SK-N-SH treated with all-trans-retinoic acid at 6 μM for 48 hours (cell line): ENCODE results near the gene FGF10.

Source experiments
- ATAC-seq: fragments of 200-7000 bp; cut with Tn5 transposase; 3 replicates; pipeline ENCODE4 v1.9.1; 2020; ENCODE audit warnings: mild to moderate bottlenecking, moderate library complexity
- ARNTL ChIP-seq: fragments of 450-650 bp; formaldehyde crosslinking; IDR thresholded peaks from 2 replicates; pipeline ENCODE4 v1.5.0; 2020; ENCODE audit warnings: low read depth, mild to moderate bottlenecking, moderate library complexity, borderline replicate concordance
- BACH2 ChIP-seq: fragments of 250-450 bp; sonication (Bioruptor Pico); IDR thresholded peaks from 2 replicates; pipeline ENCODE4 v1.9.0; 2021; ENCODE audit warnings: mild to moderate bottlenecking, borderline replicate concordance
- CSDC2 ChIP-seq: fragments of 250-450 bp; sonication (Bioruptor Pico); IDR thresholded peaks from 2 replicates; pipeline ENCODE4 v1.5.0; 2020; ENCODE audit warnings: mild to moderate bottlenecking, moderate library complexity
- ESRRG ChIP-seq: fragments of 250-450 bp; sonication (Bioruptor Pico); IDR thresholded peaks from 2 replicates; pipeline ENCODE4 v1.6.1; 2021; ENCODE audit warnings: mild to moderate bottlenecking
- GLIS3 ChIP-seq: fragments of 250-450 bp; sonication (Bioruptor Pico); IDR thresholded peaks from 2 replicates; pipeline ENCODE4 v1.5.0; 2020; ENCODE audit warnings: mild to moderate bottlenecking, moderate library complexity
- ISL1 ChIP-seq: fragments of 250-450 bp; sonication (Bioruptor Pico); IDR thresholded peaks from 2 replicates; pipeline ENCODE4 v2.1.2; 2022; ENCODE audit warnings: mild to moderate bottlenecking, moderate library complexity
- OSR1 ChIP-seq: fragments of 250-450 bp; sonication (Bioruptor Pico); IDR thresholded peaks from 2 replicates; pipeline ENCODE4 v1.8.0; 2022; ENCODE audit warnings: moderate library complexity, mild to moderate bottlenecking, inconsistent platforms
- PPARA ChIP-seq: fragments of 250-450 bp; sonication (Bioruptor Pico); IDR thresholded peaks from 2 replicates; pipeline ENCODE4 v1.5.0; 2020; ENCODE audit warnings: mild to moderate bottlenecking, borderline replicate concordance
- RARB ChIP-seq: fragments of 250-450 bp; sonication (Bioruptor Pico); IDR thresholded peaks from 2 replicates; pipeline ENCODE4 v1.8.0; 2021; ENCODE audit warnings: mild to moderate bottlenecking, moderate library complexity
- SNAI2 ChIP-seq: fragments of 250-450 bp; sonication (Bioruptor Pico); IDR thresholded peaks from 2 replicates; pipeline ENCODE4 v1.5.0; 2020; ENCODE audit warnings: mild to moderate bottlenecking, moderate library complexity
- TCF4 ChIP-seq: fragments of 250-450 bp; sonication (Bioruptor Pico); IDR thresholded peaks from 2 replicates; pipeline ENCODE4 v1.8.0; 2021; ENCODE audit warnings: mild to moderate bottlenecking, moderate library complexity, borderline replicate concordance
- TOX ChIP-seq: fragments of 250-450 bp; sonication (Bioruptor Pico); IDR thresholded peaks from 2 replicates; pipeline ENCODE4 v1.8.0; 2021; ENCODE audit warnings: mild to moderate bottlenecking, moderate library complexity, borderline replicate concordance
- TSHZ2 ChIP-seq: fragments of 250-450 bp; sonication (Bioruptor Pico); IDR thresholded peaks from 2 replicates; pipeline ENCODE4 v1.5.0; 2020; ENCODE audit warnings: mild to moderate bottlenecking, moderate library complexity
- ZC3H10 ChIP-seq: fragments of 250-450 bp; sonication (Bioruptor Pico); IDR thresholded peaks from 2 replicates; pipeline ENCODE4 v1.5.1; 2021; ENCODE audit warnings: mild to moderate bottlenecking, moderate library complexity
- ZFP3 ChIP-seq: fragments of 250-450 bp; sonication (Bioruptor Pico); IDR thresholded peaks from 2 replicates; pipeline ENCODE4 v1.5.0; 2020; ENCODE audit warnings: mild to moderate bottlenecking, moderate library complexity
- ZNF565 ChIP-seq: fragments of 450-650 bp; formaldehyde crosslinking; conservative IDR thresholded peaks from 2 replicates; pipeline ENCODE4 v1.5.0; 2020; ENCODE audit warnings: low read depth, mild to moderate bottlenecking, moderate library complexity
- ZNF70 ChIP-seq: fragments of 450-650 bp; formaldehyde crosslinking; IDR thresholded peaks from 2 replicates; pipeline ENCODE4 v1.5.0; 2020; ENCODE audit warnings: mild to moderate bottlenecking, moderate library complexity
- ZNF8 ChIP-seq: fragments of 450-650 bp; formaldehyde crosslinking; IDR thresholded peaks from 2 replicates; pipeline ENCODE4 v1.5.0; 2020; ENCODE audit warnings: mild to moderate bottlenecking, moderate library complexity
- TF ChIP-seq, protein P1 (sequence below): fragments of 250-450 bp; sonication (Bioruptor Pico); IDR thresholded peaks from 2 replicates; pipeline ENCODE4 v1.5.1; 2020; ENCODE audit warnings: low read depth, mild to moderate bottlenecking, moderate library complexity
- TF ChIP-seq, protein P2 (sequence below): fragments of 250-450 bp; sonication (Bioruptor Pico); IDR thresholded peaks from 2 replicates; pipeline ENCODE4 v1.8.0; 2021; ENCODE audit warnings: low read depth, mild to moderate bottlenecking, moderate library complexity, borderline replicate concordance
- TF ChIP-seq, protein P3 (sequence below): fragments of 250-450 bp; sonication (Bioruptor Pico); IDR thresholded peaks from 2 replicates; pipeline ENCODE4 v1.5.1; 2021; ENCODE audit warnings: mild to moderate bottlenecking, moderate library complexity
- TF ChIP-seq, protein P4 (sequence below): fragments of 250-450 bp; sonication (Bioruptor Pico); IDR thresholded peaks from 2 replicates; pipeline ENCODE4 v1.8.0; 2020; ENCODE audit warnings: mild to moderate bottlenecking, moderate library complexity, borderline replicate concordance

FGF10 gene

GRCh38 chr5:44402084-44402483 lies 12.9 kb upstream of the FGF10 start:
- ATAC-seq = no peak
- no peak for TF ChIP-seq CSDC2 (CRISPR knock-in tag)
- no peak for TF ChIP-seq ARNTL
- TF ChIP-seq ZC3H10 (CRISPR knock-in tag) = no peak
- no peak for TF ChIP-seq ZNF8 (CRISPR knock-in tag)
- no peak for TF ChIP-seq ZNF565
- TF ChIP-seq ZFP3 (CRISPR knock-in tag) = no peak
- TF ChIP-seq, all 23 proteins: peak for 0

- no peak for ATAC-seq
- TF ChIP-seq ZNF70 (CRISPR knock-in tag) = no peak
- no peak for TF ChIP-seq TOX
- TF ChIP-seq PPARA = no peak
- TF ChIP-seq, protein P1, sequence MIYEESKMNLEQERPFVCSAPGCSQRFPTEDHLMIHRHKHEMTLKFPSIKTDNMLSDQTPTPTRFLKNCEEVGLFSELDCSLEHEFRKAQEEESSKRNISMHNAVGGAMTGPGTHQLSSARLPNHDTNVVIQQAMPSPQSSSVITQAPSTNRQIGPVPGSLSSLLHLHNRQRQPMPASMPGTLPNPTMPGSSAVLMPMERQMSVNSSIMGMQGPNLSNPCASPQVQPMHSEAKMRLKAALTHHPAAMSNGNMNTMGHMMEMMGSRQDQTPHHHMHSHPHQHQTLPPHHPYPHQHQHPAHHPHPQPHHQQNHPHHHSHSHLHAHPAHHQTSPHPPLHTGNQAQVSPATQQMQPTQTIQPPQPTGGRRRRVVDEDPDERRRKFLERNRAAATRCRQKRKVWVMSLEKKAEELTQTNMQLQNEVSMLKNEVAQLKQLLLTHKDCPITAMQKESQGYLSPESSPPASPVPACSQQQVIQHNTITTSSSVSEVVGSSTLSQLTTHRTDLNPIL (CRISPR knock-in tag) = no peak
- TF ChIP-seq ZNF565 = no peak
- TF ChIP-seq GLIS3 (CRISPR knock-in tag) = no peak
- TF ChIP-seq ZNF8 (CRISPR knock-in tag) = no peak
Observed at GRCh38 chr5:44401611-44402010, 12.4 kb upstream of the FGF10 start.

DNA sequence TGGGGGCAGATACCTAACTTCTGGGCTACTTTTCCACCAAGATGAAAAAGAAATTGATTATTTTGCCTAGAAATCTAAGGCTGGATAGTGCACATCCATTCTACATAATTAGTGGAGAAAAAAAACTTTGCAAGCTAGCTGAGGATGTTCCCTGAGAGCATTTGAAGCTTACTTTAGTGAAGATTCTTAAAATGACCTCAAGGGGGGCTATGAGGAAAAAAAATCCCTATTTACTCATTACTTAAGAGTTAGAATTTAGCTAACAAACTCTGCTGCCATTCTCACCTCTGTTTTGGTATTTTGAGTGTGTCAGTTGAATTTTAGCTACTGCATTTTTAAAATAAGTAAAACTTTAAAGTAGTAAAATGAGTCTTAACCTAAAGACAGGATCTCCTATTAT lies 9.2 kb upstream of the FGF10 start:
- no peak for ATAC-seq
- TF ChIP-seq CSDC2 (CRISPR knock-in tag) (no peak), OSR1 (no peak), PPARA (no peak), SNAI2 (CRISPR knock-in tag) (no peak), ZC3H10 (CRISPR knock-in tag) (no peak), ZFP3 (CRISPR knock-in tag) (no peak), TSHZ2 (CRISPR knock-in tag) (no peak), ZNF70 (CRISPR knock-in tag) (no peak), TCF4 (CRISPR knock-in tag) (no peak), ARNTL (no peak), TOX (no peak), ESRRG (no peak), RARB (CRISPR knock-in tag) (no peak), ZNF565 (no peak), BACH2 (no peak), ISL1 (CRISPR knock-in tag) (no peak)
- TF ChIP-seq, protein P2, sequence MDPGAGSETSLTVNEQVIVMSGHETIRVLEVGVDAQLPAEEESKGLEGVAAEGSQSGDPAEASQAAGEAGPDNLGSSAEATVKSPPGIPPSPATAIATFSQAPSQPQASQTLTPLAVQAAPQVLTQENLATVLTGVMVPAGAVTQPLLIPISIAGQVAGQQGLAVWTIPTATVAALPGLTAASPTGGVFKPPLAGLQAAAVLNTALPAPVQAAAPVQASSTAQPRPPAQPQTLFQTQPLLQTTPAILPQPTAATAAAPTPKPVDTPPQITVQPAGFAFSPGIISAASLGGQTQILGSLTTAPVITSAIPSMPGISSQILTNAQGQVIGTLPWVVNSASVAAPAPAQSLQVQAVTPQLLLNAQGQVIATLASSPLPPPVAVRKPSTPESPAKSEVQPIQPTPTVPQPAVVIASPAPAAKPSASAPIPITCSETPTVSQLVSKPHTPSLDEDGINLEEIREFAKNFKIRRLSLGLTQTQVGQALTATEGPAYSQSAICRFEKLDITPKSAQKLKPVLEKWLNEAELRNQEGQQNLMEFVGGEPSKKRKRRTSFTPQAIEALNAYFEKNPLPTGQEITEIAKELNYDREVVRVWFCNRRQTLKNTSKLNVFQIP (CRISPR knock-in tag) = no peak
- TF ChIP-seq, protein P3, sequence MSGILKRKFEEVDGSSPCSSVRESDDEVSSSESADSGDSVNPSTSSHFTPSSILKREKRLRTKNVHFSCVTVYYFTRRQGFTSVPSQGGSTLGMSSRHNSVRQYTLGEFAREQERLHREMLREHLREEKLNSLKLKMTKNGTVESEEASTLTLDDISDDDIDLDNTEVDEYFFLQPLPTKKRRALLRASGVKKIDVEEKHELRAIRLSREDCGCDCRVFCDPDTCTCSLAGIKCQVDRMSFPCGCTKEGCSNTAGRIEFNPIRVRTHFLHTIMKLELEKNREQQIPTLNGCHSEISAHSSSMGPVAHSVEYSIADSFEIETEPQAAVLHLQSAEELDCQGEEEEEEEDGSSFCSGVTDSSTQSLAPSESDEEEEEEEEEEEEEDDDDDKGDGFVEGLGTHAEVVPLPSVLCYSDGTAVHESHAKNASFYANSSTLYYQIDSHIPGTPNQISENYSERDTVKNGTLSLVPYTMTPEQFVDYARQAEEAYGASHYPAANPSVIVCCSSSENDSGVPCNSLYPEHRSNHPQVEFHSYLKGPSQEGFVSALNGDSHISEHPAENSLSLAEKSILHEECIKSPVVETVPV (CRISPR knock-in tag) = no peak
- TF ChIP-seq, protein P4, sequence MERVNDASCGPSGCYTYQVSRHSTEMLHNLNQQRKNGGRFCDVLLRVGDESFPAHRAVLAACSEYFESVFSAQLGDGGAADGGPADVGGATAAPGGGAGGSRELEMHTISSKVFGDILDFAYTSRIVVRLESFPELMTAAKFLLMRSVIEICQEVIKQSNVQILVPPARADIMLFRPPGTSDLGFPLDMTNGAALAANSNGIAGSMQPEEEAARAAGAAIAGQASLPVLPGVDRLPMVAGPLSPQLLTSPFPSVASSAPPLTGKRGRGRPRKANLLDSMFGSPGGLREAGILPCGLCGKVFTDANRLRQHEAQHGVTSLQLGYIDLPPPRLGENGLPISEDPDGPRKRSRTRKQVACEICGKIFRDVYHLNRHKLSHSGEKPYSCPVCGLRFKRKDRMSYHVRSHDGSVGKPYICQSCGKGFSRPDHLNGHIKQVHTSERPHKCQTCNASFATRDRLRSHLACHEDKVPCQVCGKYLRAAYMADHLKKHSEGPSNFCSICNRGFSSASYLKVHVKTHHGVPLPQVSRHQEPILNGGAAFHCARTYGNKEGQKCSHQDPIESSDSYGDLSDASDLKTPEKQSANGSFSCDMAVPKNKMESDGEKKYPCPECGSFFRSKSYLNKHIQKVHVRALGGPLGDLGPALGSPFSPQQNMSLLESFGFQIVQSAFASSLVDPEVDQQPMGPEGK (CRISPR knock-in tag) = no peak

GRCh38 chr5:44396312-44396711 lies 7.1 kb upstream of the FGF10 start:
- ATAC-seq = no peak
- TF ChIP-seq SNAI2 (CRISPR knock-in tag) = no peak
- TF ChIP-seq ISL1 (CRISPR knock-in tag) = no peak
- TF ChIP-seq PPARA = no peak
- TF ChIP-seq ARNTL = no peak
- TF ChIP-seq TSHZ2 (CRISPR knock-in tag) = no peak
- TF ChIP-seq, protein P2 (CRISPR knock-in tag) = no peak
